Esophagus muscularis mucosa (tissue), 4 donors: ENCODE data around the gene SLC8A1.

ENCODE experiments used
- EP300 ChIP-seq: sonication (generic); formaldehyde crosslinking; IDR thresholded peaks from one replicate; pipeline ENCODE4 v1.6.1; 2017; ENCODE audit warnings: antibody characterized with exemption
- POLR2A ChIP-seq: fragments of 450-650 bp; IDR thresholded peaks from one replicate; pipeline ENCODE4 v1.6.1; 2017; ENCODE audit warnings: antibody characterized with exemption, moderate library complexity, mild to moderate bottlenecking, low read depth
- TF ChIP-seq, protein P1 (sequence below), 3 experiments: fragments of 200-600 bp in 2 of 3; fragments of 450-650 bp in 1 of 3; sonication (generic) in 2 of 3; IDR thresholded peaks; one replicate each; pipeline ENCODE4 v1.5.1; 2017 to 2019; ENCODE audit warnings: antibody characterized with exemption in 3 of 3, mild to moderate bottlenecking in 2 of 3, moderate library complexity in 1 of 3

DNA sequence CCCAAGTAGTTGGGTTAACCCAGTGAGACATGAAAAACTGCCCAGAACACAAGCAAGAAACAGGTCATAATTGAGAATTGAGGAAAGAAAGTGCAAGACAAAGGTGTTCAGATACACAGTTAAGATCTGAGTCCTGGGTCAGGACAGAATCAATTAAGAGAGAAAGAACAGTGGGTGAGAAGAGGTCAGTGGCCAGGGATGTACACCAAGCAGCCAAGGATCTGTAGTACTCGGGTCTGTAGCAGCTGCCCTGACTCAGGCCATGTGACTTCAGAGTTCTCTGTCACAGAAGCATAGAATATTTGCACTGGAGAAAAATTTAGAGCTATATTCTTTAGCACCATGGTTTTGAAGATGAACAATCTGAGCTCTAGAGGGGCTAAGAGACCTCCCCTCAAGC, 141.6 kb downstream of the SLC8A1 start:
- TF ChIP-seq, protein P1, sequence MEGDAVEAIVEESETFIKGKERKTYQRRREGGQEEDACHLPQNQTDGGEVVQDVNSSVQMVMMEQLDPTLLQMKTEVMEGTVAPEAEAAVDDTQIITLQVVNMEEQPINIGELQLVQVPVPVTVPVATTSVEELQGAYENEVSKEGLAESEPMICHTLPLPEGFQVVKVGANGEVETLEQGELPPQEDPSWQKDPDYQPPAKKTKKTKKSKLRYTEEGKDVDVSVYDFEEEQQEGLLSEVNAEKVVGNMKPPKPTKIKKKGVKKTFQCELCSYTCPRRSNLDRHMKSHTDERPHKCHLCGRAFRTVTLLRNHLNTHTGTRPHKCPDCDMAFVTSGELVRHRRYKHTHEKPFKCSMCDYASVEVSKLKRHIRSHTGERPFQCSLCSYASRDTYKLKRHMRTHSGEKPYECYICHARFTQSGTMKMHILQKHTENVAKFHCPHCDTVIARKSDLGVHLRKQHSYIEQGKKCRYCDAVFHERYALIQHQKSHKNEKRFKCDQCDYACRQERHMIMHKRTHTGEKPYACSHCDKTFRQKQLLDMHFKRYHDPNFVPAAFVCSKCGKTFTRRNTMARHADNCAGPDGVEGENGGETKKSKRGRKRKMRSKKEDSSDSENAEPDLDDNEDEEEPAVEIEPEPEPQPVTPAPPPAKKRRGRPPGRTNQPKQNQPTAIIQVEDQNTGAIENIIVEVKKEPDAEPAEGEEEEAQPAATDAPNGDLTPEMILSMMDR (IDR thresholded peaks at IDR 0.05) = no peak
- TF ChIP-seq POLR2A (no peak), EP300 (no peak)
